ENCODE measurements around the gene EIF2S1. TPM values are rescaled to one million over a fixed set of nuclear protein-coding genes. Genes with fewer than 3 reads are reported as not detected.

The EIF2S1 gene
- total RNA-seq, 1 donor from 2014 or later = 193 TPM

- peaks cover 7% of the 10 kb centered on the region for H4K20me1 ChIP-seq (ENCODE audit: low read depth)
- H3K4me3 ChIP-seq = no peak overlapping the region
- Mint-ChIP-seq H3K27me3 (ENCODE audit: insufficient read depth, low read depth) (no peaks in the 10 kb centered on the region), H3K9me3 (no peaks in the 10 kb centered on the region), H3K36me3 (peaks cover 21% of the 10 kb centered on the region), H3K4me1 (no peaks in the 10 kb centered on the region), H3K4me3 (no peak overlapping the region), H3K27ac (no peak overlapping the region)
- H3K36me3 ChIP-seq = peaks cover 31% of the 10 kb centered on the region
- DNase-seq (ENCODE audit: low spot score) = no peak
- H3K9me3 ChIP-seq (ENCODE audit: low read depth) = no peaks in the 10 kb centered on the region
- H3K9ac ChIP-seq = no peak overlapping the region
- no peak overlapping the region for H3K4me2 ChIP-seq
- no peak overlapping the region for H2AFZ ChIP-seq (replicated peaks)
- no peak overlapping the region for H3K27ac ChIP-seq
- no peak for TF ChIP-seq EZH2phosphoT487 (IDR thresholded peaks at IDR 0.05)
- no peak for TF ChIP-seq EZH2 (IDR thresholded peaks at IDR 0.05)
- no peak for TF ChIP-seq CTCF (IDR thresholded peaks at IDR 0.05)
- H3K79me2 ChIP-seq (ENCODE audit: low read depth) = peaks cover 31% of the 10 kb centered on the region
- H3K27me3 ChIP-seq = no peaks in the 10 kb centered on the region
- H3K4me1 ChIP-seq = no peaks in the 10 kb centered on the region
- no peaks in the 10 kb centered on the region for H3F3A ChIP-seq (ENCODE audit: low read depth)
Measured at GRCh38 chr14:67372833-67373232, 12.7 kb downstream of the EIF2S1 start.

GRCh38 chr14:67373347-67373746 lies 13.2 kb downstream of the EIF2S1 start:
- Histone ChIP-seq H3K4me1 (no peaks in the 10 kb centered on the region), H3K4me2 (no peak overlapping the region), H3K36me3 (peaks cover 31% of the 10 kb centered on the region), H3K27me3 (no peaks in the 10 kb centered on the region), H3K9me3 (ENCODE audit: low read depth) (no peaks in the 10 kb centered on the region), H3K27ac (no peak overlapping the region), H2AFZ (replicated peaks) (no peak overlapping the region), H3K4me3 (no peak overlapping the region), H3K9ac (no peak overlapping the region), H4K20me1 (ENCODE audit: low read depth) (peaks cover 7% of the 10 kb centered on the region), H3F3A (ENCODE audit: low read depth) (no peaks in the 10 kb centered on the region), H3K79me2 (ENCODE audit: low read depth) (peaks cover 31% of the 10 kb centered on the region)
- no peak for TF ChIP-seq EZH2 (IDR thresholded peaks at IDR 0.05)
- TF ChIP-seq CTCF (IDR thresholded peaks at IDR 0.05) = no peak
- no peak for TF ChIP-seq EZH2phosphoT487 (IDR thresholded peaks at IDR 0.05)
- no peaks in the 10 kb centered on the region for H3K4me1 Mint-ChIP-seq
- H3K9me3 Mint-ChIP-seq = no peaks in the 10 kb centered on the region
- H3K27ac Mint-ChIP-seq = no peak overlapping the region
- H3K36me3 Mint-ChIP-seq = peaks cover 20% of the 10 kb centered on the region
- H3K27me3 Mint-ChIP-seq (ENCODE audit: insufficient read depth, low read depth) = no peaks in the 10 kb centered on the region
- DNase-seq (ENCODE audit: low spot score) = no peak
- no peak overlapping the region for H3K4me3 Mint-ChIP-seq

- no peaks in the 10 kb centered on the region for H3K79me2 ChIP-seq (ENCODE audit: low read depth)
Measured at GRCh38 chr14:67377916-67378315, 17.8 kb downstream of the EIF2S1 start.

More at GRCh38 chr14:67377916-67378315, 17.8 kb downstream of the EIF2S1 start:
- H4K20me1 ChIP-seq (ENCODE audit: low read depth) = peaks cover 6% of the 10 kb centered on the region
- no peaks in the 10 kb centered on the region for H3F3A ChIP-seq (ENCODE audit: low read depth)
- TF ChIP-seq CTCF (IDR thresholded peaks at IDR 0.05) (no peak), EZH2phosphoT487 (IDR thresholded peaks at IDR 0.05) (no peak)
- no peak overlapping the region for H3K4me2 ChIP-seq
- no peak overlapping the region for H2AFZ ChIP-seq (replicated peaks)
- H3K4me1 ChIP-seq = no peaks in the 10 kb centered on the region
- no peak overlapping the region for H3K27ac ChIP-seq
- Mint-ChIP-seq H3K9me3 (no peaks in the 10 kb centered on the region), H3K27ac (no peak overlapping the region), H3K36me3 (peaks cover 34% of the 10 kb centered on the region), H3K4me1 (no peaks in the 10 kb centered on the region), H3K27me3 (ENCODE audit: insufficient read depth, low read depth) (no peaks in the 10 kb centered on the region), H3K4me3 (no peak overlapping the region)
- no peak overlapping the region for H3K4me3 ChIP-seq
- DNase-seq (ENCODE audit: low spot score) = no peak
- peaks cover 32% of the 10 kb centered on the region for H3K36me3 ChIP-seq
- no peak overlapping the region for H3K9ac ChIP-seq
- H3K9me3 ChIP-seq (ENCODE audit: low read depth) = no peaks in the 10 kb centered on the region
- H3K27me3 ChIP-seq = no peaks in the 10 kb centered on the region
